K562 (cell line): Measurements from ENCODE around the gene VWA5B1. TPM values are rescaled to one million over a fixed set of nuclear protein-coding genes. Genes with fewer than 3 reads are reported as not detected.
A peak's percentile ranks its signal among the peaks of the same experiment; 100 is the strongest.

Experiments used
- ATAC-seq: fragments of 200-7000 bp; cut with Tn5 transposase; 3 replicates; pipeline ENCODE4 v1.9.1; 2020; ENCODE audit warnings: moderate library complexity
- BruUV-seq: library from RNA; stranded (reverse); fragments of 400-500 nt; replicated peaks from 2 replicates; lab custom pipeline; 2021; lab: Mats Ljungman, UMichigan
- CTCF ChIA-PET: fragments of 300-600 bp; formaldehyde crosslinking; extraction: SDS; loops from one replicate; lab custom pipeline; 2021; ENCODE audit warnings: low intra/inter-chr PET ratio; lab: Yijun Ruan, JAX
- POLR2A ChIA-PET: fragments of 300-600, 350-650 bp; sonication (Branson Sonifier 250); formaldehyde crosslinking; extraction: SDS; loops from one replicate; lab custom pipeline; 2021; ENCODE audit warnings: antibody characterized with exemption, inconsistent platforms; lab: Yijun Ruan, JAX
- DNase-seq, 4 experiments: peaks; one replicate each; pipeline versions ENCODE4 v3.0.0 to v3.0.0-alpha.2; 2011 to 2018; ENCODE audit warnings: low spot score in 3 of 4, mixed read lengths in 3 of 4; ENCODE audit errors: extremely low read depth in 1 of 4
- FAIRE-seq: peaks from 2 replicates; lab custom pipeline; 2011; peaks lifted over from hg19 to GRCh38; lab: Jason Lieb, UNC
- H2AFZ ChIP-seq: 2 replicates; pipeline ENCODE4 v1.6.0; 2011; ENCODE audit warnings: low read depth, low read length, control low read depth, inconsistent platforms
- H3K27ac ChIP-seq: fragments of 200-600 bp; 3 replicates; pipeline ENCODE4 v1.8.0; 2011; ENCODE audit warnings: low read depth, mild to moderate bottlenecking, control low read depth, inconsistent platforms, low read length, moderate library complexity, mixed read lengths; ENCODE audit errors: extremely low read depth
- H3K27me3 ChIP-seq, 2 experiments: fragments of 300-600 bp in 1 of 2; 2 replicates in 1 of 2; 3 replicates in 1 of 2; pipeline versions ENCODE4 v1.6.0 to v1.8.0; 2011; ENCODE audit warnings: inconsistent platforms in 2 of 2, low read length in 2 of 2, mild to moderate bottlenecking in 1 of 2, mixed read lengths in 1 of 2, moderate library complexity in 1 of 2; ENCODE audit not compliant: control insufficient read depth in 2 of 2, insufficient read depth in 2 of 2
- H3K36me3 ChIP-seq: fragments of 300-600 bp; 3 replicates; pipeline ENCODE4 v1.8.0; 2011; ENCODE audit warnings: mild to moderate bottlenecking, low read length, inconsistent platforms; ENCODE audit not compliant: control insufficient read depth, insufficient read depth
- H3K4me1 ChIP-seq, 2 experiments: fragments of 200-600 bp in 1 of 2; replicated peaks in 1 of 2; 2 replicates in 1 of 2; 3 replicates in 1 of 2; pipeline versions ENCODE4 v1.5.1 to v1.8.0; 2011; ENCODE audit warnings: inconsistent platforms in 2 of 2, low read length in 2 of 2, mild to moderate bottlenecking in 1 of 2, mixed read lengths in 1 of 2, moderate library complexity in 1 of 2; ENCODE audit not compliant: control insufficient read depth in 2 of 2, insufficient read depth in 2 of 2
- H3K4me2 ChIP-seq: 2 replicates; pipeline ENCODE4 v1.6.1; 2011; ENCODE audit warnings: low read length, control low read depth, inconsistent platforms, mixed read lengths; ENCODE audit not compliant: insufficient read depth
- H3K4me3 ChIP-seq: fragments of 200-600 bp; sonication (generic), shearing (Covaris generic); 2 replicates; pipeline ENCODE4 v1.5.1; 2016; ENCODE audit warnings: control low read depth, inconsistent platforms
- H3K79me2 ChIP-seq: fragments of 200-600 bp; 3 replicates; pipeline ENCODE4 v1.8.0; 2011; ENCODE audit warnings: low read length, inconsistent platforms; ENCODE audit not compliant: control insufficient read depth, insufficient read depth
- H3K9ac ChIP-seq, 2 experiments: 2 replicates each; pipeline versions ENCODE4 v1.6.0 to v1.6.1; 2011; ENCODE audit warnings: low read depth in 2 of 2, low read length in 2 of 2, control low read depth in 1 of 2, inconsistent platforms in 1 of 2, mild to moderate bottlenecking in 1 of 2, mixed read lengths in 1 of 2; ENCODE audit not compliant: insufficient read depth in 1 of 2
- H3K9me1 ChIP-seq: one replicate; pipeline ENCODE4 v1.6.0; 2011; ENCODE audit warnings: inconsistent platforms, mild to moderate bottlenecking, low read length, moderate library complexity; ENCODE audit not compliant: control insufficient read depth, insufficient read depth
- H3K9me3 ChIP-seq: replicated peaks from 2 replicates; pipeline ENCODE4 v1.5.1; 2011; ENCODE audit warnings: low read depth, low read length, inconsistent platforms; ENCODE audit not compliant: control insufficient read depth, insufficient read depth
- H4K20me1 ChIP-seq: replicated peaks from 2 replicates; pipeline ENCODE4 v1.6.1; 2011; ENCODE audit warnings: low read length, inconsistent platforms, mixed read lengths; ENCODE audit not compliant: control insufficient read depth, insufficient read depth
- ARID2 ChIP-seq: fragments of 450-650 bp; IDR thresholded peaks from 2 replicates; pipeline ENCODE4 v1.6.1; 2017; ENCODE audit warnings: antibody characterized with exemption, mild to moderate bottlenecking
- NFIC ChIP-seq: fragments of 450-650 bp; IDR thresholded peaks from 2 replicates; pipeline ENCODE4 v1.6.1; 2017; ENCODE audit warnings: mild to moderate bottlenecking, inconsistent platforms
- NR2F6 ChIP-seq: fragments of 450-650 bp; formaldehyde crosslinking; IDR thresholded peaks from 2 replicates; pipeline ENCODE4 v1.4.0; 2020; ENCODE audit warnings: mild to moderate bottlenecking
- POU5F1 ChIP-seq: fragments of 150-350 bp; IDR thresholded peaks from 2 replicates; pipeline ENCODE4 v1.6.1; 2014; ENCODE audit warnings: borderline replicate concordance, low read length, low read depth, mild to moderate bottlenecking; ENCODE audit not compliant: partially characterized antibody
- RFX7 ChIP-seq: fragments of 250-450 bp; sonication (Bioruptor Pico); IDR thresholded peaks from 2 replicates; pipeline ENCODE4 v1.5.1; 2021; ENCODE audit warnings: mild to moderate bottlenecking
- WGBS: fragments of 100-300 bp; shearing (Covaris generic); methylation state at CpG from one replicate; pipeline ENCODE4 v1.1.6; 2016; ENCODE audit warnings: low coverage, mixed read lengths; ENCODE audit not compliant: insufficient coverage; ENCODE audit errors: missing lambda C conversion rate; 5-methylcytosine and 5-hydroxymethylcytosine counted together
- in situ Hi-C: fragments of 300-500 bp; cut with MboI; formaldehyde crosslinking; loops from 4 replicates; pipeline ENCODE4 v1.15.0; 2018; ENCODE audit warnings: inconsistent platforms, mixed read lengths
- intact Hi-C: fragments of 100-400 bp; cut with micrococcal nuclease; formaldehyde crosslinking; loops from 2 replicates; pipeline ENCODE4 v1.14.2; 2022
- polyA plus RNA-seq, 8 experiments: library from polyadenylated mRNA; depleted of rRNA in 4 of 8; stranded (reverse) in 5 of 8; unstranded in 3 of 8; fragments of >200 nt; fragmentation: Nextera tagmentation in 2 of 8; fragmentation: Illumina TruSeq in 1 of 8; extraction: Ambion mirVana in 2 of 8; extraction: Trizol in 1 of 8; gene quantifications; 2 replicates each; pipeline versions ENCODE4 v1.2.1 to v1.2.3, GENCODE V29; 2011 to 2014; ENCODE audit warnings: inconsistent platforms in 1 of 8, missing spikeins in 1 of 8
- total RNA-seq, 7 experiments: library from RNA; depleted of rRNA in 6 of 7; stranded (reverse); fragments of >200 nt in 6 of 7; fragmentation: Illumina TruSeq in 2 of 7; extraction: Trizol in 2 of 7; gene quantifications; 2 replicates each; pipeline versions ENCODE4 v1.2.1 to v1.2.3, GENCODE V29; 2011 to 2021; ENCODE audit warnings: low replicate concordance in 1 of 7
- TF ChIP-seq, protein P1 (sequence below): fragments of 250-450 bp; sonication (Bioruptor Pico); IDR thresholded peaks from 2 replicates; pipeline ENCODE4 v1.4.0; 2020; ENCODE audit warnings: mild to moderate bottlenecking, moderate library complexity

VWA5B1 gene
- total and polyA plus RNA-seq, 9 of the 15 experiments (the other 6 are each of a cell fraction or from before 2014, with no cell fraction given): not detected

DNA sequence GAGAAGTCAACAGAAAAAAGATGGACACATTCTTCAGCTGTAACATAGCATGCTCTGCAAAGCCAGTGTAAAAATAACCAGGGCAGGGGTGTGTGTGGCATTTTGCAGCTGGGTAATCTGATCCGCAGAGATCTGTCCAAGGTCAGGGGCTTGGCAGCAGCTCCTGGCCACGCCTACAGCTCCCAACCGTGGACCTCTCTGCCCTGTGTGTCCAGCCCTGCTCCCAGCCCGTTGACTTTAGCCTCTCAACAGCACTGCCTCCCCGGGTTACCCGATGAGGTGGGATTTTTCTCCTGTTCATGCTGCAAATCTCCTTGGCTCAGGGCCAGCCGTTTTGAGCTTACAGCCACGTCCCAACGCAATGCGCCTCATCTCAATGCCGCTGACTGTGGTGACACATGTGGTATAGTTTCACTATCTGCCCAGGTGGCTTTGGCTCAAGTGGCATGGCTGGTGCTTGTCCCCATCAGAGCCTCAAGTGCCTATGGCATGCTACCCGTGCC is 68.1 kb downstream of the VWA5B1 start:
- 0% methylated on average over 12 of the region's 12 CpGs for WGBS
- no peaks in the 10 kb centered on the region for H3K4me1 ChIP-seq
- TF ChIP-seq POU5F1 (no peak), NR2F6 (CRISPR knock-in tag) (no peak), RFX7 (CRISPR knock-in tag) (no peak), NFIC (peak; percentile 69), ARID2 (no peak)
- TF ChIP-seq, protein P1, sequence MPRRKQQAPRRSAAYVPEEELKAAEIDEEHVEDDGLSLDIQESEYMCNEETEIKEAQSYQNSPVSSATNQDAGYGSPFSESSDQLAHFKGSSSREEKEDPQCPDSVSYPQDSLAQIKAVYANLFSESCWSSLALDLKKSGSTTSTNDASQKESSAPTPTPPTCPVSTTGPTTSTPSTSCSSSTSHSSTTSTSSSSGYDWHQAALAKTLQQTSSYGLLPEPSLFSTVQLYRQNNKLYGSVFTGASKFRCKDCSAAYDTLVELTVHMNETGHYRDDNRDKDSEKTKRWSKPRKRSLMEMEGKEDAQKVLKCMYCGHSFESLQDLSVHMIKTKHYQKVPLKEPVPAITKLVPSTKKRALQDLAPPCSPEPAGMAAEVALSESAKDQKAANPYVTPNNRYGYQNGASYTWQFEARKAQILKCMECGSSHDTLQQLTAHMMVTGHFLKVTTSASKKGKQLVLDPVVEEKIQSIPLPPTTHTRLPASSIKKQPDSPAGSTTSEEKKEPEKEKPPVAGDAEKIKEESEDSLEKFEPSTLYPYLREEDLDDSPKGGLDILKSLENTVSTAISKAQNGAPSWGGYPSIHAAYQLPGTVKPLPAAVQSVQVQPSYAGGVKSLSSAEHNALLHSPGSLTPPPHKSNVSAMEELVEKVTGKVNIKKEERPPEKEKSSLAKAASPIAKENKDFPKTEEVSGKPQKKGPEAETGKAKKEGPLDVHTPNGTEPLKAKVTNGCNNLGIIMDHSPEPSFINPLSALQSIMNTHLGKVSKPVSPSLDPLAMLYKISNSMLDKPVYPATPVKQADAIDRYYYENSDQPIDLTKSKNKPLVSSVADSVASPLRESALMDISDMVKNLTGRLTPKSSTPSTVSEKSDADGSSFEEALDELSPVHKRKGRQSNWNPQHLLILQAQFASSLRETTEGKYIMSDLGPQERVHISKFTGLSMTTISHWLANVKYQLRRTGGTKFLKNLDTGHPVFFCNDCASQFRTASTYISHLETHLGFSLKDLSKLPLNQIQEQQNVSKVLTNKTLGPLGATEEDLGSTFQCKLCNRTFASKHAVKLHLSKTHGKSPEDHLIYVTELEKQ (CRISPR knock-in tag): no peak
- no peak overlapping the region for H3K9ac ChIP-seq
- FAIRE-seq (no peak), ATAC-seq (no peak), DNase-seq (no peak)
- CTCF ChIA-PET: no interaction called here
- POLR2A ChIA-PET: interaction anchor here (1.1 kb wide), 1 partner anchor 13 kb away, joined by 5 read pairs; no protein-coding TSS in a partner anchor
- no peaks in the 10 kb centered on the region for H3K36me3 ChIP-seq
- intact Hi-C loops: no loop called here
- BruUV-seq: no TSS peak
- H3K27me3 ChIP-seq: peaks cover 34 to 85% of the 10 kb centered on the region in 2 experiments
- H3K4me3 ChIP-seq: no peak overlapping the region
- no peak overlapping the region for H3K4me2 ChIP-seq
- peaks cover 12% of the 10 kb centered on the region for H4K20me1 ChIP-seq
- no peak overlapping the region for H3K27ac ChIP-seq
- H3K9me3 ChIP-seq: no peaks in the 10 kb centered on the region
- H3K79me2 ChIP-seq: no peaks in the 10 kb centered on the region
- in situ Hi-C loops: no loop called here
- no peak overlapping the region for H2AFZ ChIP-seq
- H3K9me1 ChIP-seq: no peaks in the 10 kb centered on the region
